Measurements from ENCODE around the gene KCNK10. TPM values are rescaled to one million over a fixed set of nuclear protein-coding genes. Genes with fewer than 3 reads are reported as not detected.

Gene KCNK10
- total and polyA plus RNA-seq, 7 donors: under 0.01 TPM; not detected in 6

DNA sequence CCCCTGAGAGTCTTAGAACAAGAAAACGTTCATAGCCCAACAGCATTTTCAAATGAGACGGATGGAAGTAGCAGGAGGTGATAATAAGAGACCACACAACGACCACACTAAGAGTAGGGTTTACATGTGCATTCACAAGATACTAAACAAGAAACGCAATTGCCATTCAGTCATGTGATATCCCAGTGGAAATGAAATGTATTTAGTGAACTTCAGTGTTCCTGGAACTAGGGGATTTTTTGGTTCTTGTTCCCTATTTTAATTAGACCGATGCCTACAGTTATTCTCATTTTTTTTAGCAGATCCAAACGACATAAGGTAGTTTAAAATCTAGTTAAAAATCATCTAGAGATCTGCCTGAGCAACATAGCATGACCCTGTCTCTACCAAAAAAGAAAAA lies 168.1 kb downstream of the KCNK10 start:
- peaks cover 0 to 3% (median 0%) of the 10 kb centered on the region in 3 donors for H3K27me3 ChIP-seq (ENCODE audit: insufficient read depth in 3 of 3, low read length in 2 of 3)
- no peak overlapping the region for H3K27ac ChIP-seq
- TF ChIP-seq, protein P1, sequence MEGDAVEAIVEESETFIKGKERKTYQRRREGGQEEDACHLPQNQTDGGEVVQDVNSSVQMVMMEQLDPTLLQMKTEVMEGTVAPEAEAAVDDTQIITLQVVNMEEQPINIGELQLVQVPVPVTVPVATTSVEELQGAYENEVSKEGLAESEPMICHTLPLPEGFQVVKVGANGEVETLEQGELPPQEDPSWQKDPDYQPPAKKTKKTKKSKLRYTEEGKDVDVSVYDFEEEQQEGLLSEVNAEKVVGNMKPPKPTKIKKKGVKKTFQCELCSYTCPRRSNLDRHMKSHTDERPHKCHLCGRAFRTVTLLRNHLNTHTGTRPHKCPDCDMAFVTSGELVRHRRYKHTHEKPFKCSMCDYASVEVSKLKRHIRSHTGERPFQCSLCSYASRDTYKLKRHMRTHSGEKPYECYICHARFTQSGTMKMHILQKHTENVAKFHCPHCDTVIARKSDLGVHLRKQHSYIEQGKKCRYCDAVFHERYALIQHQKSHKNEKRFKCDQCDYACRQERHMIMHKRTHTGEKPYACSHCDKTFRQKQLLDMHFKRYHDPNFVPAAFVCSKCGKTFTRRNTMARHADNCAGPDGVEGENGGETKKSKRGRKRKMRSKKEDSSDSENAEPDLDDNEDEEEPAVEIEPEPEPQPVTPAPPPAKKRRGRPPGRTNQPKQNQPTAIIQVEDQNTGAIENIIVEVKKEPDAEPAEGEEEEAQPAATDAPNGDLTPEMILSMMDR (IDR thresholded peaks at IDR 0.05): no peak
- no peaks in the 10 kb centered on the region for H3K9me3 ChIP-seq
- DNase-seq (no peak), ATAC-seq (no peak)
- H3K36me3 ChIP-seq (ENCODE audit: insufficient read depth in 1 of 2, low read depth in 1 of 2): no peaks in the 10 kb centered on the region
- no peaks in the 10 kb centered on the region for H3K4me1 ChIP-seq
- intact Hi-C loops (cut with DNase I): no loop called here
- H3K4me3 ChIP-seq: no peak overlapping the region
- 66 to 71% (median 70%) methylated on average over 6 of the region's 6 CpGs for WGBS, 3 donors

DNA sequence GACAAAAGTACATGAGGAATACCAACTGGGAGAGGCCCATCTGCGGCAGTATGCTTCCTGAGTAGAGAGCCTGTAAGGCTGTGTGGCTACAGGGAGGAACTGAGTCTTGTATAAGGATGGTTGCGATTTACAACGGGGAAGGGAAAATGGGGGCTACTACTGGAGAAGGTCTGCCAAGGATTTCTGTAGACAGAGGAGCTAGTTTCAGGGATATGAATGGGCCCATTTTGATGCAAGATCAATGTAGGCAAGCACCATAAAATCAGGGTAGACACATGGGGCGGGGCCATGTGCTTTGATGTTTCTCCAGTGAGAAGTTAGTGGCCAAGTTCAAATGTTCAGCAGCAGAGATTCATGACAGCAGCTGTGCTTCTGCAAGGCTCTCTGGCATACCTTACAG lies 168.7 kb downstream of the KCNK10 start:
- TF ChIP-seq, protein P1 (IDR thresholded peaks at IDR 0.05): no peak
- Histone ChIP-seq H3K27me3 (ENCODE audit: insufficient read depth in 3 of 3, low read length in 2 of 3) (no peaks in the 10 kb centered on the region), H3K27ac (no peak overlapping the region), H3K9me3 (no peaks in the 10 kb centered on the region), H3K4me3 (no peak overlapping the region), H3K36me3 (ENCODE audit: insufficient read depth in 1 of 2, low read depth in 1 of 2) (no peaks in the 10 kb centered on the region), H3K4me1 (no peaks in the 10 kb centered on the region)
- 66 to 81% (median 72%) methylated on average over 4 of the region's 4 CpGs for WGBS, 3 donors
- intact Hi-C loops (cut with DNase I): no loop called here
- ATAC-seq (no peak), DNase-seq (no peak)

DNA sequence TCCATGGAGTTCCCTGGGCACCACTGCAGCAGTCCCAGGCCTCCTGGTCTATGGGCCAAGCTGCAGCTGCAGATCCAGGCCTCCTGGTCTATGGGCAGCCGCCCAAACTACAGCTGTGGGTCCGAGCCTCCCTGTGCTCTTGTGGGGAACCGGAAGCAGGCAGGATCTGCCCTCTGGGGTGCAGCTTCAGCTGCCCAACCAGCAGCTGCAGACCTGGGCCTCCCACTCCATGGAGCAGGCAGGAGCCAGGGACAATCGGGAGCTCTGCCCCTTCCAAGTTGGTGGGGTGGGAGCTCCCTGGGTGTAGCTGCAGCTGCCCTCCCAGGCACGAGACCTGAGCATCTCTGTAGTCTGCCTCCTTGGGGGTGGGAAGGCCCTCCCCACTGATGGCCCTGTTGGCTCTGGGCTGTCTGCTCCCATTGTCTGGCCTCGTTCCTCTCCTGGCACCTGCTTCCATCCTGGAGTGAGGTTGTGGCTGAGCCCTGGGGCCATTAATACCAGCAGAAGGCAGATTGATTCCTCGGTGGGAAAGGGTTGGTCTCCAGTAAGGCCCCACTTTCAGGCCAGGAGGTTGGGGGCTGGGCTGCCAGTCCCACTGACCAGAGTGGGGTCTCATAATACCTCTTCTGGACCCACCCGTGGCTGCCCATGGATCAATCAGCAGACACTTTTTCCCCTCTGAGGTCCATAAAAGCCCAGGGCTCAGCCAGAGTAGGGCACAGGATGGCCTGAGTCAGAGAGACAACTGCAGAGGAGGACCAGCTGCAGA lies 176.0 kb downstream of the KCNK10 start:
- Histone ChIP-seq H3K36me3 (ENCODE audit: insufficient read depth in 1 of 2, low read depth in 1 of 2) (no peaks in the 10 kb centered on the region), H3K4me3 (no peak overlapping the region), H3K4me1 (no peaks in the 10 kb centered on the region), H3K9me3 (no peaks in the 10 kb centered on the region), H3K27me3 (ENCODE audit: insufficient read depth in 3 of 3, low read length in 2 of 3) (no peaks in the 10 kb centered on the region), H3K27ac (no peak overlapping the region)
- WGBS, 3 donors: 71 to 80% (median 77%) methylated on average over 8 of the region's 8 CpGs
- DNase-seq: no peak
- no peak for ATAC-seq
- intact Hi-C loops (cut with DNase I): no loop called here
- TF ChIP-seq, protein P1 (IDR thresholded peaks at IDR 0.05): no peak

DNA sequence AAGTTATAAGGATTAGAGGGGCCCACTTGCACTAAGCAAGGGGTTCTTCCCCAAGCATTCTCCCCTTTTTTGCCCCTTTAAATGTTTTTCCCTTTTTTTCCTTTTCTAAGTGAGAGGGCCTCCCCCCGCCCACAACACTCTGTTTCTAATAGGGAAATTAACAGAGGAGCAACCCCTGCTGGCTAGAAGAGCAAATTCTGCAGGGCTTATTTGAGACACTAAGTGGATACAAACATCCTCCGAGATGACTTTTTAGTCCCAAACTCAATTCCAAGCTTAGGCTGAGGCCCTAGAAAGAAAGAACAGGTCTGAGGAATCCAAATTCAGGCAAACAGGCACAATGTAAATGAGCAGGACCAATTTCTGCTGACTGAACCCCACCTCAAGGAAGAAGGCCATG lies 179.3 kb downstream of the KCNK10 start:
- intact Hi-C loops (cut with DNase I): no loop called here
- TF ChIP-seq, protein P1 (IDR thresholded peaks at IDR 0.05): no peak
- no peak overlapping the region for H3K27ac ChIP-seq
- peaks cover 0 to 1% (median 0%) of the 10 kb centered on the region in 3 donors for H3K27me3 ChIP-seq (ENCODE audit: insufficient read depth in 3 of 3, low read length in 2 of 3)
- H3K4me3 ChIP-seq: no peak overlapping the region
- H3K4me1 ChIP-seq: no peaks in the 10 kb centered on the region
- H3K9me3 ChIP-seq: no peaks in the 10 kb centered on the region
- H3K36me3 ChIP-seq (ENCODE audit: insufficient read depth in 1 of 2, low read depth in 1 of 2): no peaks in the 10 kb centered on the region
- 67 to 78% (median 74%) methylated on average over 2 of the region's 2 CpGs for WGBS, 3 donors
- ATAC-seq (no peak), DNase-seq (no peak)

DNA sequence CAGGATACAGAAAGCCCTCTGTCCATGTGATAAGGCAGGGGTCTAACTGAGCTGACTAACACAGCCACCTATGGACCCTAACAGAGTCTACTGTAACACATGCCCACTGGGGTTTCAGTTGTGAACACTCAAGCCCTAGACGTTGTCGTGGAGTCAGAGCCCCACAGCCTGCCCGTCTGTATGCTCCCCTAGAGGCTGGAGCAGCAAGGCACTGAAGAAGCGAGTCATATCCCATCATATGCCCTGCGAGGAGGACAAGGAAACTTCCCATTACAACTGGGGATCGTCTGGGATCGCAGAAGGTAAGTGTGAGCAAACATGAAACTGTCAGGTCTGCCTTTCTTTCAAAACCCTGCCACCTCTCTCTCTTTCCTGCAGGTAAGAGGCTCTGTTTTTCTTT lies 180.1 kb downstream of the KCNK10 start:
- DNase-seq (no peak), ATAC-seq (no peak)
- Histone ChIP-seq H3K27ac (no peak overlapping the region), H3K4me3 (no peak overlapping the region), H3K4me1 (no peaks in the 10 kb centered on the region), H3K36me3 (ENCODE audit: insufficient read depth in 1 of 2, low read depth in 1 of 2) (no peaks in the 10 kb centered on the region), H3K9me3 (no peaks in the 10 kb centered on the region), H3K27me3 (ENCODE audit: insufficient read depth in 3 of 3, low read length in 2 of 3) (peaks cover 0 to 1% (median 0%) of the 10 kb centered on the region in 3 donors)
- intact Hi-C loops (cut with DNase I): no loop called here
- WGBS, 3 donors: 65 to 73% (median 69%) methylated on average over 7 of the region's 7 CpGs
- TF ChIP-seq, protein P1 (IDR thresholded peaks at IDR 0.05): no peak
